IMR-90 (cell line): Measurements from ENCODE around the gene PEX16.

Source experiments
- SMC3 ChIP-seq: fragments of 150-350 bp; IDR thresholded peaks from 2 replicates; pipeline ENCODE4 v1.6.1; 2016; ENCODE audit warnings: low read depth, mild to moderate bottlenecking, antibody characterized with exemption, low read length, moderate library complexity
- TF ChIP-seq, protein P1 (sequence below): fragments of 150-350 bp; IDR thresholded peaks from 2 replicates; pipeline ENCODE4 v1.6.1; 2016; ENCODE audit warnings: low read depth, mild to moderate bottlenecking, low read length, moderate library complexity, borderline replicate concordance

DNA sequence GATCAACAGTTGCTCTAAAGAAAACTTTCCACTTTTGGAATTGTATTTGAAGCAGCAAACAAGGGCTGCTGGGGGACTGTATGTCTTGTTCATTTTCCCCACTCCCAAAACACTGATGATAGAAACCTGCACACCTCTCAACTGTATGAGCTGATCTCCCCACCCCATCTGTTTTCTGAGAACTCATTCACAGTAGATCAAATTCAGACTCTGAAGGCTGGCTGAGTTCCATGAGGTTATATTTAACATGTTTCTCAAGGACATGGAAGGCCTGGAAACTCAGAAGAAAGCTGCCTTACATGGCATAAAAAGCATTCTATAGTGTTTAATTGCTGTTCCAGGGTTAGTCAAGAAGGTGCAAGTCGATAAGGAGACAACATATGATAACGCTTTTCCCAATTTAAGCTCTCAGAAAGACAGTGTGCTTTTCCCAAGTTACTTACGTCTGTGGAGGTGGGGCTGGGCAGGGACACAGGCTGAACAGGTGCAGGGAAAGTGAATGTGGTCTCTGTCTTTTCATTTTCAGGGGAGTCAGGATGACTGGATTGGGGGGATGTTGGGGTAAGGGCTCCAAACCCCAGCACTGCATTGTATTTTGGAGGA, 27.8 kb upstream of the PEX16 start:
- TF ChIP-seq, protein P1, sequence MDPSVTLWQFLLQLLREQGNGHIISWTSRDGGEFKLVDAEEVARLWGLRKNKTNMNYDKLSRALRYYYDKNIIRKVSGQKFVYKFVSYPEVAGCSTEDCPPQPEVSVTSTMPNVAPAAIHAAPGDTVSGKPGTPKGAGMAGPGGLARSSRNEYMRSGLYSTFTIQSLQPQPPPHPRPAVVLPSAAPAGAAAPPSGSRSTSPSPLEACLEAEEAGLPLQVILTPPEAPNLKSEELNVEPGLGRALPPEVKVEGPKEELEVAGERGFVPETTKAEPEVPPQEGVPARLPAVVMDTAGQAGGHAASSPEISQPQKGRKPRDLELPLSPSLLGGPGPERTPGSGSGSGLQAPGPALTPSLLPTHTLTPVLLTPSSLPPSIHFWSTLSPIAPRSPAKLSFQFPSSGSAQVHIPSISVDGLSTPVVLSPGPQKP: no peak
- TF ChIP-seq SMC3: no peak
